IPS DF 4.7 (cell line): ENCODE data around the gene THSD4.
"Not testable (repeated sequence)": the region's sequence is repeated elsewhere in the genome, so short reads cannot be mapped to it uniquely, and the experiment has no call there.

ENCODE experiments used
- DNase-seq: peaks from one replicate; pipeline ENCODE4 v3.0.0-alpha.2; 2013; ENCODE audit warnings: low spot score; ENCODE audit errors: extremely low read depth

The THSD4 gene

DNA sequence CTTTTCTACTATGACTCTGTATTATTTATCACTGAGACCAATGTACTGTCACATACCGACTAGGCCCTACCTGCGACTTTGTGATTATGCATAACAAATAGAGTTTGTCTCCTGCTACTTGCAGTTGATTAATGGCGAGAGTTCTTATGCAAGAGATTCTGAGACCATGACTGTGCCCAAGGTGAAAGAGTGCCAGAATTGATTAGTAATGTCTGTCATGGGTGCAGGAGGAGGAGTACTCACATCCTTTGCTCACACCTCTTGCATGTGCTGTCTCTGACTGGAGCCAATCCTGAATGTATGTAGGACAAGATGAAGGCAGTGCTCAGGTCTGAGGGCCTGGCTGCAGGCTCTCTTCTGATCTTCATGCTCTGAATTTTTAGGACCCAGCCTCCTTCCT is 260.7 kb downstream of the THSD4 start:
- DNase-seq, result no peak

DNA sequence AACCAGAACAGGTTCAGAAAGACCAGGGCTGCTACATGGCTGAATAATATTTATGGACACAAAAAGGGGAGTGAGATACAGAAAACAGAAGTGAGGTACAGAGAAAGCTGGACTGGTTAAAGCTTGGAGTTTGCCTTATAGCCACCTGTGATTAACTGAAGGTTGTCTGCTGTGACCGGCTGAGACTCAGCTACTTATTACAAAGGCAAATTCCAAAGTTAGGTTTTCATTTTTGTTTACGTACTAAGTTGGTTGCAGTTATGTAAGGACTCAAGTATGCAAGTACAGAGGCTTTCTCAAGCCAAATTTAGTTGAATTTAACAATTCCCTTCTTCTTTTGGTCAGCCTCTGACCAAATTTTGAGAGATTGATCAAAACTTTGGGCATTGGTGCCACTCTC is 264.6 kb downstream of the THSD4 start:
- no peak for DNase-seq

DNA sequence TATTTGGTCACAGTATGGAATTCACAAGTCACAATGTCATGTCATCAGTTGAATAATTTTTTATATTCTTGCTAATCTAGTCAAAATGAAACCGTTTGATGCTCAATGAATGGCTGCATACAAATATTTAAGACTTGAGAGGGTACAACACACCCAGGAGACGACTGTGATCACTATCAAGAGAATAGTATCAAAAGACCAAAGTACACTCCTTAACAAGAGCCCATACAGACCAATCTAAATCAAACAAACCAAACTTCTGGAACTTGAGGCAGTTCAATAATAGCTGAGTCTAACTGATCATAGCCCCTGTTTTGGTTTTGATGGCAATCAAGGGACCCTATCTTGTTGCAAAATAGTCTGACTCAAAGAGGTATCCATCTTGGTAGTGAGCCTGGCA is 265.1 kb downstream of the THSD4 start:
- no peak for DNase-seq

DNA sequence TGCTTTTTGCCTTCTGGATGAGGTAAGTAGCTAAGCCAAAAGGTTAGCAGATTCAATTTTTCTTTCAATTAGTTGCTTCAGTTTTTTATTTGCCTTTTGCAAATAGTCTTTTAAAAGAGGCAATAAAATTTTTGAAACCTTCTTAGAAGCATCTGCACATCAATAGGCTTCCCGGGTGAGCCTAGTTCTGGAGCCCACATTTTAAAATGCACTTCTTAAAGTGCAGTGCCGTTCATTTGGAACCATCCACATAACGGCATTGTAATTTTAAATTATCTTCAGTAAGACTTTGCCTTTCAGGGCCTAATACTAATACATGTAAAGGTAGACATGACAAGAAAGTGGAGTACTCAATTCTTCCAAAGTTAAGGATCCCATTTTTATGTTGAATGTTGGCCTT is 269.2 kb downstream of the THSD4 start:
- no peak for DNase-seq

DNA sequence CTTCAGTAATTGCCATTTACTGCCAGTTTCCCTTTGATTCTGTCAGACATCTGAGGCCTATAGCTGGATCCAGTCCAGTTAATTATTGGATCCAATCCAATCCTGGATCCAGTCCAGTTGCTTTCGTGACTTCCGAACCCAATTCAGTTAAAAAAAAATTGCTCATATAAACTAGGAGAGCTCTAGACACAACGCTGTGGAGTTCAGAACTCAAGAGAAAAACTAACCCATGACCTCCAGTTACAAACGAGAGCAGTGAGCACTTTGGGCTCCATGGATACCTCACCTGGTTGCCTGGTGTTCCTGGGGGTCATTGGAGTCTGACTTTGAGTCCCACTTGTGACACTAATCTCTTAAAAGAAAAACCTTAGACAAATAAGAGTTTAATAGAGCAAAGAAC is 269.8 kb downstream of the THSD4 start:
- DNase-seq, result no peak

DNA sequence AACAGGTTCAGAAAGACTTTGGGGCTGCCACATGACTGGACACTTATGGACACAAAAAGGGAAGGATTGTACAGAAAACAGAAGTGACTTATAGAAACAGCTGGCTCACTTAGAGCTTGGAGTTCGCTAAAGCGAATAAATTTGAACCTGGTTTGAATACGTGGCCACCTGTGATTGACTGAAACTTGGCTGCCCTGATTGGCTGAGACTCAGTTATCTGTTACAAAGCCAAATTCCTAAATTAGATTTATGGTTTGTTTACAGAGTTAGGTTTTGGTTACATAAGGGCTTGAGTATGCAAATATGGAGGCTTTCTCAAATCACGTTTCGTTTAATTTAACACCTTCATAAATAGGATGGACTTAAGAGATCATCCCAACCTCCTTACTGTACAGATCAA is 270.2 kb downstream of the THSD4 start:
- no peak for DNase-seq

DNA sequence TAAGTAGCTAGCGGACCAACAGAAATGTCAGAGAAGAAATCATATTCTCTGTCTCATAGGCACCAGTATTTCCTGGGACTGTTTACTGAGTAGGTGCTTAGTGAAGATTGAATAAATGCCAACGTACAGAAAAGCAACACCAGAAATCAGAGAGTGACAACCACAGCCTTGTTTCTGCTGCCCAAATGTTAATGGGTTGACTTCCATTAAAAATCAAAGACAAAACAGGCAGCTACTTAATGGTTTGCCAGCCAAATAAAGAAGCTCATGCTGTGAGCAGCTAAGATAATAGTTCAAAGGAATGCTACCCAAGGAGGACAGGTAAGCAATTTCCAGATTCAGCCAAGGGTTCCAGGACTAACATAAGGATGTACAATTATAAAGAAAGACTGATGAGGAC is 270.7 kb downstream of the THSD4 start:
- no peak for DNase-seq

DNA sequence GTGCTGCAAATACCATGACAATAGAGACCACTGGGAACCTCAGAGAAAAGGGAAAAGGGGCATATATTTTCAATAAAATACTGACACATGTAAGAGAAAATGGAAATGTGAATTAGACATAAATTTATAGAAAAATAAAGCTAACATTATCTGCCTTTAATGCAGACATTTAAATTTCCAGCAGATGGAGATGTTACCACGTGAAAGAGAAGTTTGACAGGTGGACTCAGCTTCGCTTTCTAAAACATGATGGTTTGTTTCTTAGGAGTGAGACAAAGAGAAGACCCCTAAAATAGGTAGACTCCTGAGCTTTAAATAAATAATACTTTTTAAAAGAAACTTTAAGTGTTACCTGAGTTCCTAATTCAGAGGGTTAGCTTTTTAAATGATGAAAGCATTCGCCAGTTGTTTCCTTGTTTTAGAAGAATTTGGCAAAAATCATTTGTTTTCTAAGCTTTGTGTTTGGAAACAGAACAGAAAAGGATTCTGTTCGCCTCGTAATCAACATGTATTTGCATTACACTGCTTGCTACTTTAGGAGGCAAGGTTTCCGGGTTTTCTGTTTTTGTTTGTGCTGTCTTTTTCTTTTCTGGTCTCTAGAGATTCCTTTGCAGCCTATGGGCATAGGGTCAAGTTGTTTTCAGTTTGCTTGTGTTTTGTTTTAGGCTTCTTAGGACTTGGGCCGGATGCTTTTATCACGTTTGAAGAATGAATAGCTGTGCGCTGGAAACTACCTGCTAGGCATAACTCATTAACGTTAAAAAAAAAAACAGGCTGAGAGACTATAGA is 271.4 kb downstream of the THSD4 start:
- peak; percentile 53 for DNase-seq

DNA sequence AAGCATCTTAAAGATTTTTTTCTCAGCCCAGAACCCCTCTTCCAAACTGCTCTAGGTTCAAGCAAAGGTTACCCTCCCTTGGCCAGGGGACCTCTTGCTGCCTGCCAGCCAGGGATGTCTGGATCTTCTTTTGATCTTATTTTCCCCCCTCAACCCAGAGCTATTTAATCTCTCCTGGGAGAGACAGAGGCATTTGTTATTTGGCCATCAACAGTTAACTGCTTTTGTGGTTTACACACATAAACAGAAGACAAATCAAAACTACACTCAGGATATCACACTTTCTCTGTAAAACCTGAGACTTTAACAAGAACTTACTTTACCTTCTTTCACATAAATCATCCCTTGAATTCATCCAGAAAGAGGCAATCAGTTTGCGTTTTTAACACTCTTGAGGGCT is 272.5 kb downstream of the THSD4 start:
- DNase-seq, result no peak

DNA sequence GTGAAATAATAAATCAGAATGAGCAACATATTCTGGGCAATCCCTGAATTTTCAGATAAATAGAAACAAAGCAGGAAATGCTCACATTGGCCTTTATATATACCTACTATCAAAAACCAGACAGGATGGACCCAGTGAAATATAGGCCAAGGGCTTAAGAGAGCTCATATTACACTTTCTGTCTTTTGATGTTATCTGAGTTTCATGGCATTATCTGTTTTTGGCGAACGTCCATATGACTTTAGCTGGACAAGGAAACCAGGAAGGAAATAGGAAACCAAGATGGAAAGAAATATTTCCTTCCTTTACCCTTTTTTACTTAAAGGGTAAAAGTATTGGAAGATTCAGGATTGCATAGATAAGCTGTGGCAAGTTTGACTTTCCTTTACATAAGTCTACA is 274.8 kb downstream of the THSD4 start:
- DNase-seq, result no peak

DNA sequence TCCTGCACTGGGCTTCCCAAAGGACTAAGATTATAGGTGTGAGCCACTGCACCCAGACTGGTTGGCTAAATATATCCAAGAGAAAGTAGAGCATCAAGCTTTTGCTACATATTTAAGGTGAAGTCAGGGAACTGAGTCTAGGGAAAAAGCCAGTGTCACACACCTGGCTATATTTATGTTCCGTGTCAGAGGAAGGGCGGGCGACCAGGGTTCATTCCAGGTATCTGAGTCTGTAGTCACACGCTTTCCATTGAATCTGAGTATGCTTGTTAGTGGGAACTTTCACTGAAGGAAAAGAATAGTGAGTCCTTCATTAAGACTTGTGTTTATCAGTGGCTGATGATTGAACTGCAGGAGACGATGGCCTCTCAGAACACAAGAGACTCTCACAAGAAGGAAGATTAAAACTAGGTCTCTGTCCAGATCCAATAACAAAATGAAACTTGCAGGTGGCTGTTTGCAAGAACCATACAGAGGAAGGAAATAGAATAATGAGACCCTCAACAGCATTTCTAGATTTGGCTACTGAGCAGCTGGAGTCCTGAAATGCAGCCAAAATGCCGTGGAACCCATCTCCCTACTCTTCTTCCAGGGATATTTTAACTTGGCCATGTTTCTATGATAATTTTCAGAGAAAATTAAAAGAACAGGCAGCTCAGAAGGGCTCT is 276.3 kb downstream of the THSD4 start:
- no peak for DNase-seq

DNA sequence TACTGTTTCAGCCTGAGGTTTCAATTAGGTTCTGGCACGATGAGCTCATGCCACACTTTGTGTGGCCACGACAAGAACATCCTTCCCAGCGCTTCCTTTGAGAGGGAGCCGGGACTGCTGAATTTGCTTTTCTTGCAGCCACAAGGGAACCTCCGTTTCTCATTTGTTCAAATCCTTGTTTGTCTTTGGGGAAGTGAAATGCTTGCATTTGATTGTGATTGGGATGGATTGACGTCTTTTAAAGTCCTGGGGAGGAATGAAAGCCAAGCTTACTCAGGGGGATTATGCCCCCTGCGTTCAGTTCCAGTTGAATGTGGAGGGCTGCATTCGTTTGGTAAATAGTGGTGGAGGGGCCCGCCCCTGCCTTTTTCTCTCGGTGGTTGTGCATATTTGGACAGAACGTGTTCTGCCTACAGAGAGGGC is 277.6 kb downstream of the THSD4 start:
- no peak for DNase-seq

DNA sequence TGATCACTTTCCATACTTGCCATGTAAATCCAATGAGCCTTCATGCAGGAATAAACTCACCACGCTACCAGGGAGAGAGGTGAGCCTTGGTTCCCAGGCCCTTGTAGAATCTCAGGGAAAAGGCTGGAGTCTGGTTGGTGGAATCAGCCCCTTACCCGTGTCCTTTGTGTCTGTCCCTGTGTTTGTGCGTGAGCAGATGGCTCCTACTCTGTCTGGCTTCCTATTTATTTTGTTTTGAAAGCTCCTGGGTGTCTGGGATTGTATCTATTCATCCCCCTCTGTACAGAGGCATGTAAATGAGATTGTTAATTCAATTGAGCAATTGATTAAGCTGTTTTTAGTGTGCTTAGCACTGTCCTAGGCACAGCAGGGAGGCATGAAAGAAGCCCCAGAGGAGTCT is 278.1 kb downstream of the THSD4 start:
- DNase-seq, result no peak

DNA sequence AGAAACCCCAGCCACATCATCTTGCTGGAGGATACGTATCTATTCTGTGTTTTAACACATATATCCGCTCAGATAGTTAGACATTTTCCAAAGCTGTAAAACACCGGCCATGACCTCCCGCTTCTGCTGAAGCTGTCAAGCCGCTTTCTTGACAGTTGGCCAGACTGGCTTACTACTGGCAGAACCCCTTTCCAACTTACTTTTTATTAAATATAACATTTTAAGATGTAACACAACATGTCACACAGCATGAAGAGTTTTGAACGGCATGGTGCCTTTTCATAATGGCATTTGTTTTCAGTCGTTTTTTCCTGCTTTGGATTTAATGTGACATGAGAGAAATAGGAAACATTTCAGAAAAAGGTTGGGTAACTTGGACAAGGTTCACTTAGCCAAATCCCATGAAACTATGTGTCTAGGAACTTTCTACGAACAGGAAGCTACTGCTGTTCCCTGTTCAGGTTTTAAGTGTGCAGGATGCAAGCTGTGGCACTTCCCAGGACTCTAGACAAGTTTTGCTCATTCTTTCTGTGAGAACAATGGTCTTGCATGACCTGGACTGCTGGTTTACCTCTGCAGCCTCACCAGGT is 281.4 kb downstream of the THSD4 start:
- no peak for DNase-seq

DNA sequence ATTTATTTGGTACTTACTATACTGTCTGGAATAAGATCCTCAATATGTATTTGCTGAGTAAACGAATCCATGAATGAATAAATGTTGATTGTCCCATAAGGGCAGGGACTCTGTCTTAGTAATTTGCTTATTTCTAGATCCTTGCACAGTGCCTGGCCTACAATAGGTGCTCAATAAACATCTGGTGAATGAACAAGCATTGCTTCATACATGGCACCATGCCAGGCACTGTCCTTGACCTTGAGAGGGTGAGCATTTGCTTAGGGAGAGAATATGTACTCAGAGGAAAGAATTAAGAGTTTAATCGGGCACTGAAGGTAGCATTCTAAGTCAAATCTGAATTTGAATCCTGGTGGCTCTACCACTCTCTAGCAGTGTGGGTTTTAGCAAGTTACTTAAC is 282.1 kb downstream of the THSD4 start:
- no peak for DNase-seq

DNA sequence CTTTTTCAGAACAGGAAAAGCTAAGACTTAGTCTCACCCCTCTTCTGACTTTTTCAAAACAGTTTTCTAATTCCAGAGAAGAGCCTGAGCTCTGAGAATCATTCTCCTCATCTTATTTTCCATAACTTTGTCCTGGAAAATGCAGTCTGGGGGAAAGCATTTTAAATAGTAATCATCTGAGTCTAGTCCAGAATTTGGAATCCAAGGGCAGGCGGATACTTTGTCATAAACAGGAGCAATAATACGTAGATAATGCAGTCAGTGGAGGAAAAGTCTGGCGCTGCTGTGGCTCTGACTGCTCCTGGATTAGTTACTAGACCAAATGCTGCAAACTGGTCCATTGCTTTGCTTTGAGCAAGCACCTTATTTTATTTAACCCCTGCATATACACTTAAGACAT is 285.0 kb downstream of the THSD4 start:
- DNase-seq, result no peak

DNA sequence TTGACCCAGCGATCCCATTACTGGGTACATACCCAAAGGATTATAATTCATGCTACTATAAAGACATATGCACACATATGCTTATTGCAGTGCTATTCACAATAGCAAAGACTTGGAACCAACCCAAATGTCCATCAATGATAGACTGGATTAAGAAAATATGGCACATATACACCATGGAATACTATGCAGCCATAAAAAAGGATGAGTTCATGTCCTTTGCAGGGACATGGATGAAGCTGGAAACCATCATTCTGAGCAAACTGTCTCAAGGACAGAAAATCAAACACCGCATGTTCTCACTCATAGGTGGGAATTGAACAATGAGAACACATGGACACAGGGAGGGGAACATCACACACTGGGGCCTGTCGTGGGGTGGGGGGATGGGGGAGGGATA is 286.5 kb downstream of the THSD4 start:
- DNase-seq, result not testable (repeated sequence)

DNA sequence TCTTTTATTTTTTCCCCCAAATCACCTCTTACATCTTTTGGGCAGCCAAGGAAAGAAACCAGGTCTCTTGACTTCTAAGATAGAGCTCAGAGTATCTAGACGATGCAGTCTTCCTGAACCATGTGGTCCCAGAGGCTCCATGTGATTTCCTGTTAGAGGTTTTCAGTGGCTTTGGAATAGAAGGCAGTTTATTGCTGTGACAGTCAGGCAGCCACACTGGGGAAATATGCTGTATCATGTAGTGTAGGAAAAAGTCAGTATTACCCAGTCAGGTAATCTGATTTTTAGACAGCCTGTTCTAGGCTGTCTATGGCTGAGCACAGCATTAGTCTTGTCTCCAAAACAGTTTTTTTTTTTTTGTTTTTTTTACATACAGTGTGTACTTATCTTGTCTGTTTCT is 294.3 kb downstream of the THSD4 start:
- DNase-seq, result no peak

DNA sequence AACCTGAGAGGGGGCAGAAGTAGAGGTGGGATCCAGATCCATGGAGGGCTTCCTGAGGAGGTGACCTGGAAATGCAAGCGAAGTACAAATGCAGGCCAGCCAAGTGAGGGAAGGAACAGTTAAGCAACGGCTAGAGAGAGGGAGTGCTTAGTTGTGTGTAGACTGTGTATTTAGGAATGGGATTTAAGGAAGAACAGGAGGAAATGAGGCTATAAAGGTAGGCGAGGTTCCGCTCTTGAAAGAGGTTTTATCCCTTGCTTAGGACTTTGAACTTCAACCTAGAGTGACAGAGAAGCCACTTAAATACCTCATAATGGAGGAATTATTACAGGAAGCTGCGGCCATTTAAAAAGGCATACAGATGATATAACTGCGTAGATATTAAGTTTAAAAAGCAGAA is 295.1 kb downstream of the THSD4 start:
- no peak for DNase-seq

DNA sequence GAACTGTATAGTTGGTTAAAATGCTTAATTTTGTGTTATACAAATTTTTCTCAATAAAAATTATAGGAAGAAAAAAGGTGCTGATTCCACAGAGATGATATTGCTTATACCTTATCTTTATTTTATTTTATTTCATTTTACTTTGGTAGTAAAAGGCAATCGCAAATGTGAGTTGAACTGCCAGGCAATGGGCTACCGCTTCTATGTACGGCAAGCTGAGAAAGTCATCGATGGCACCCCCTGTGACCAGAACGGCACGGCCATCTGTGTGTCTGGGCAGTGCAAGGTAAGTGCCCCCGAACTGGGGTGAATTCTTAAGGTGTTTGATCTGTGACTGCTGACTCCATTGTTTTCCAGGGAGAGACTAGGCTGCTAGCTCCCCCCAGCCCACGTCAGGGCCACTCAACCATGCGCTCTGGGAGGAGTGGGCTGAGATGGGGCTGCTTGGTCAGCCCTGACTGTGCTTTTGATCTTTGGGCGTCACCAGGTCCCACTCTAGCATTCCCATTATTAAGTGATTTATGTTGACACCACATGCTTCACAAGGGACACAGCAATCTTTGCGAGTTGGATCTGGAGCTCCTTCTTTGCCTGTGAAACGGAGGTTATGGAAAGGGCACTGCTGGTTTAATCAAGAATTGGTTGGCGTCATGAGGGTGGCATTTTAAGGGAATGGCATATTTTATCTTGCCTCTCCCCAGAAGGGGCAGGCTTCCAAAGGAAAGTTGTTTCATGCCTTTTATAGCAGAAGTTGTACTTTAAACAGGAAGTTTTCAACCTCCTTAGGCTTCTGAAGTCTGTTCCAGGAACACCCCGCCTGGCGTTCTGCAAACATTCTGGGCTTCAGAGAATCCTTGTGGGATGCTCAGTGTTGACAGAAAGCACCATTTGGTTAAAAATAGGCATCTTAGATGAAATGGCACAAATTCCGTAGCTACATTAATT is 296.5 kb downstream of the THSD4 start:
- no peak for DNase-seq

DNA sequence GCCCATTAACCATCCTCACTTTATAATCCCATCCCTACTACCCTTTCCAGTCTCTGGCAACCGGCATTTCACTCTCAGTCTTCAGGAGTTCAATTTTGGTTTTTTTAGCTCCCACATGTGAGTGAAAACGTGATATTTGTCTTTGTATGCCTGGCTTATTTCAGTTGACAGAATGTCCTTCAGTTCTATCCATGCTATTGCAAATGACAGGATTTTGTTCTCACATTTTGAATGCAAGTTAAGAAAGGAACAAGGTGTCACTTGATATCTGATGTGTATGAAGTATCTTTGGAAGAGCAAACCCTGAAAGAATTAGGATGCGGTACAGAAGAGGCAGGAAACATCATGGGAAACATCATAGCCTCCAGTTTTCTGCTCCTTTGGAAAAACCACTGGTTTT is 298.1 kb downstream of the THSD4 start:
- no peak for DNase-seq

DNA sequence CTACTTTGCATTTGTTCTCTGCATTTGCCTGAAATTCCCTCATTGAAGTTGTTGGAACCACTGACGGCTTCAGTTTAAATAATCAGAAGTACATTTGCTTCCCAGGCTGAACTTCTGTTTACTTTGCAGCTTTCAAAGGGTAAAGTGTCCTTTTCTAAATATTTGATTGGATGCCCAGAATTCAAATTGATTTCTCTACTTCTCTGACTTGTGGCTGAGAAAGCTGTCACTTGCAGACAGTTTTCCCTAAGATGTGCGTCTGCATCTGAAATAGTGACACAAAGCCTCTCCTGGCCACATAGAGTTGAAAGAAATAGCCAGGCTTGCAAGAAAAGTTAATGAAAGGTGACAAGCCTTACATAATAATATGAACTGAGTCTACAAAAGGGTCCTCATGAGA is 299.6 kb downstream of the THSD4 start:
- no peak for DNase-seq
